ENCODE measurements around the gene PRDX1.
"Not testable (repeated sequence)": the region's sequence is repeated elsewhere in the genome, so short reads cannot be mapped to it uniquely, and the experiment has no call there.

PRDX1 gene

GRCh38 chr1:45477646-45478045 lies 44.0 kb downstream of the PRDX1 start:
- H3K36me3 ChIP-seq (ENCODE audit: control insufficient read depth in 4 of 4, insufficient read depth in 4 of 4, low read length in 3 of 4), result no peaks in the 10 kb centered on the region
- 100% methylated on average over 3 of the region's 3 CpGs for WGBS (ENCODE audit: insufficient coverage)
- H3K4me1 ChIP-seq (ENCODE audit: control extremely low read depth in 1 of 4, control insufficient read depth in 4 of 4, insufficient read depth in 4 of 4, low read length in 3 of 4), result peaks cover 0 to 2% (median under 1%) of the 10 kb centered on the region in 4 experiments
- CTCF ChIA-PET, result interaction anchor here (0.6 to 1.1 kb wide), 2 partner anchors 12 to 34 kb away, joined by 3 read pairs; no protein-coding TSS in a partner anchor
- no peak overlapping the region for H3K4me3 ChIP-seq (ENCODE audit: control insufficient read depth in 1 of 7, extremely low read depth in 1 of 7, insufficient read depth in 4 of 7, low read depth in 2 of 7, low read length in 6 of 7)
- H3K9me3 ChIP-seq (ENCODE audit: control extremely low read depth in 1 of 5, control insufficient read depth in 4 of 5, insufficient read depth in 2 of 5, low read depth in 1 of 5, low read length in 4 of 5), result no peaks in the 10 kb centered on the region
- no peak for DNase-seq
- no peak overlapping the region for H3K27ac ChIP-seq (ENCODE audit: insufficient read depth in 1 of 2, low read depth in 1 of 2, low read length in 2 of 2, poor library complexity in 1 of 2, severe bottlenecking in 2 of 2)
- POLR2A ChIA-PET, result no interaction called here
- H3K27me3 ChIP-seq (replicated peaks in 2 of 5; ENCODE audit: control insufficient read depth in 4 of 5, insufficient read depth in 5 of 5, low read length in 4 of 5), result no peaks in the 10 kb centered on the region

DNA sequence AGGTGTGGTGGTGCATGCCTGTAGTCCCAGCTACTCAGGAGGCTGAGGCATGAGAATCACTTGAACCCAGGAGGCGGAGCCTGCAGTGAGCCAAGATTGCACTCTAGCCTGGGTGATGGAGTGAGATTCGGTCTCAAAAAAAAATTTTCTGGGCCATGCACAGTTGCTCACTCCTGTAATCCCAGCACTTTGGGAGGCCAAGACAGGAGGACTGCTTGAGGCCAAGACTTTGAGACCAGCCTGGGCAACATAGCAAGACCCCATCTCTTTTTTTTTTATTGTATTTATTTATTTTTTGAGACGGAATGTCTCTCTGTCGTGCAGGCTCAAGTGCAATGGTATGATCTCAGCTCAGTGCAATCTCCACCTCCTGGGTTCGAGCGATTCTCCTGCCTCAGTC lies 47.5 kb downstream of the PRDX1 start:
- DNase-seq; CTCF ChIA-PET; POLR2A ChIA-PET; H3K9me3 ChIP-seq (ENCODE audit: control extremely low read depth in 1 of 5, control insufficient read depth in 4 of 5, insufficient read depth in 2 of 5, low read depth in 1 of 5, low read length in 4 of 5); H3K27me3 ChIP-seq (replicated peaks in 2 of 5; ENCODE audit: control insufficient read depth in 4 of 5, insufficient read depth in 5 of 5, low read length in 4 of 5); H3K36me3 ChIP-seq (ENCODE audit: control insufficient read depth in 4 of 4, insufficient read depth in 4 of 4, low read length in 3 of 4); H3K4me3 ChIP-seq (ENCODE audit: control insufficient read depth in 1 of 7, extremely low read depth in 1 of 7, insufficient read depth in 4 of 7, low read depth in 2 of 7, low read length in 6 of 7); H3K27ac ChIP-seq (ENCODE audit: insufficient read depth in 1 of 2, low read depth in 1 of 2, low read length in 2 of 2, poor library complexity in 1 of 2, severe bottlenecking in 2 of 2); H3K4me1 ChIP-seq (ENCODE audit: control extremely low read depth in 1 of 4, control insufficient read depth in 4 of 4, insufficient read depth in 4 of 4, low read length in 3 of 4): not testable (repeated sequence)
- 100% methylated on average over 5 of the region's 6 CpGs for WGBS (ENCODE audit: insufficient coverage)

GRCh38 chr1:45473302-45473701 lies 48.4 kb downstream of the PRDX1 start:
- Histone ChIP-seq H3K4me1 (ENCODE audit: control extremely low read depth in 1 of 4, control insufficient read depth in 4 of 4, insufficient read depth in 4 of 4, low read length in 3 of 4) (peaks cover 0 to 2% (median under 1%) of the 10 kb centered on the region in 4 experiments), H3K9me3 (ENCODE audit: control extremely low read depth in 1 of 5, control insufficient read depth in 4 of 5, insufficient read depth in 2 of 5, low read depth in 1 of 5, low read length in 4 of 5) (no peaks in the 10 kb centered on the region), H3K36me3 (ENCODE audit: control insufficient read depth in 4 of 4, insufficient read depth in 4 of 4, low read length in 3 of 4) (no peaks in the 10 kb centered on the region), H3K27ac (ENCODE audit: insufficient read depth in 1 of 2, low read depth in 1 of 2, low read length in 2 of 2, poor library complexity in 1 of 2, severe bottlenecking in 2 of 2) (no peak overlapping the region), H3K4me3 (ENCODE audit: control insufficient read depth in 1 of 7, extremely low read depth in 1 of 7, insufficient read depth in 4 of 7, low read depth in 2 of 7, low read length in 6 of 7) (no peak overlapping the region), H3K27me3 (replicated peaks in 2 of 5; ENCODE audit: control insufficient read depth in 4 of 5, insufficient read depth in 5 of 5, low read length in 4 of 5) (no peaks in the 10 kb centered on the region)
- no peak for DNase-seq
- CTCF ChIA-PET, result interaction anchor here (1.5 kb wide), 1 partner anchor 113 kb away, joined by 4 read pairs; no protein-coding TSS in a partner anchor
- POLR2A ChIA-PET, result interaction anchor here (0.6 kb wide), 1 partner anchor 27 kb away, joined by 4 read pairs; the partner anchor contains the start of gene MMACHC
- no CpG with 5 or more reads among the region's 2 CpGs for WGBS (ENCODE audit: insufficient coverage)

- CTCF ChIA-PET, result no interaction called here
- Histone ChIP-seq H3K27ac (ENCODE audit: insufficient read depth in 1 of 2, low read depth in 1 of 2, low read length in 2 of 2, poor library complexity in 1 of 2, severe bottlenecking in 2 of 2) (no peak overlapping the region), H3K4me3 (ENCODE audit: control insufficient read depth in 1 of 7, extremely low read depth in 1 of 7, insufficient read depth in 4 of 7, low read depth in 2 of 7, low read length in 6 of 7) (no peak overlapping the region), H3K36me3 (ENCODE audit: control insufficient read depth in 4 of 4, insufficient read depth in 4 of 4, low read length in 3 of 4) (no peaks in the 10 kb centered on the region), H3K4me1 (ENCODE audit: control extremely low read depth in 1 of 4, control insufficient read depth in 4 of 4, insufficient read depth in 4 of 4, low read length in 3 of 4) (peaks cover 0 to 2% (median under 1%) of the 10 kb centered on the region in 4 experiments), H3K9me3 (ENCODE audit: control extremely low read depth in 1 of 5, control insufficient read depth in 4 of 5, insufficient read depth in 2 of 5, low read depth in 1 of 5, low read length in 4 of 5) (no peaks in the 10 kb centered on the region), H3K27me3 (replicated peaks in 2 of 5; ENCODE audit: control insufficient read depth in 4 of 5, insufficient read depth in 5 of 5, low read length in 4 of 5) (no peaks in the 10 kb centered on the region)
- POLR2A ChIA-PET, result no interaction called here
- no CpG with 5 or more reads among the region's 2 CpGs for WGBS (ENCODE audit: insufficient coverage)
- DNase-seq, result no peak
Observed at GRCh38 chr1:45470306-45470798, 51.3 kb downstream of the PRDX1 start.

DNA sequence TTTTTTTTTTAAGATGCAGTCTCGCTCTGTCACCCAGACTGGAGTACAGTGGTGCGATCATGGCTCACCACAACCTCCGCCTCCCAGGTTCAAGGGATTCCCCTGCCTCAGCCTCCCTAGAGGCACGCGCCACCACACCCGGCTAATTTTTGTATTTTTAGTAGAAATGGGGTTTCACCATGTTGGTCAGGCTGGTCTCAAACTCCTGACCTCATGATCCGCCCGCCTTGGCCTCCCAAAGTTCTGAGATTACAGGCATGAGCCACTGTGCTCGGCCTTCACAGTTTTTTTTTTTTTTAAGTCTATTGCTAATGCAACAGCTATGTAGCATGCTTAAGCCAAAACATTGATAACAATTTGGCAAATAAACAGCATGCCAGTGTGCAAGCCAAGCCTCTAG lies 54.3 kb downstream of the PRDX1 start:
- H3K36me3 ChIP-seq (ENCODE audit: control insufficient read depth in 4 of 4, insufficient read depth in 4 of 4, low read length in 3 of 4); H3K4me3 ChIP-seq (ENCODE audit: control insufficient read depth in 1 of 7, extremely low read depth in 1 of 7, insufficient read depth in 4 of 7, low read depth in 2 of 7, low read length in 6 of 7); H3K27me3 ChIP-seq (replicated peaks in 2 of 5; ENCODE audit: control insufficient read depth in 4 of 5, insufficient read depth in 5 of 5, low read length in 4 of 5); DNase-seq; H3K9me3 ChIP-seq (ENCODE audit: control extremely low read depth in 1 of 5, control insufficient read depth in 4 of 5, insufficient read depth in 2 of 5, low read depth in 1 of 5, low read length in 4 of 5); H3K4me1 ChIP-seq (ENCODE audit: control extremely low read depth in 1 of 4, control insufficient read depth in 4 of 4, insufficient read depth in 4 of 4, low read length in 3 of 4); POLR2A ChIA-PET; H3K27ac ChIP-seq (ENCODE audit: insufficient read depth in 1 of 2, low read depth in 1 of 2, low read length in 2 of 2, poor library complexity in 1 of 2, severe bottlenecking in 2 of 2): not testable (repeated sequence)
- 94% methylated on average over 8 of the region's 9 CpGs for WGBS (ENCODE audit: insufficient coverage)
- CTCF ChIA-PET, result interaction anchor here (1.1 kb wide), 1 partner anchor 107 kb away, joined by 3 read pairs; no protein-coding TSS in a partner anchor

DNA sequence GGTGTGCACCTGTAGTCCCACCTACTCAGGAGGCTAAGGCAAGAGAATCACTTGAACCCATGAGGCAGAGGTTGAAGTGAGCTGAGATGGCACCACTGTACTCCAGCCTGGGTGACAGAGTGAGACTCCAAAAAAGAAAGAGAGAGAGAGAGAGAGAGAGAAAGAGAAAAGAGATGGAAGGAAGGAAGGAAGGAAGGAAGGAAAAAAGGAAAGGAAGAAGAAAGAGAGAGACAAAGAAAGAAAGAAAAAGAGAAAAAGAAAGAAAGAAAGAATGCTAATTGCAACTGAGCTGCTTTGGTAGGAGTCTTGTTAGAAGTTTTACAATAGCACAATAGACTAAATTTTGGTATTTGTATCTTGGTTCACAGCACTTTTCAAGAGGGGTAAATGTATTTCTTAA lies 56.4 kb downstream of the PRDX1 start:
- Histone ChIP-seq H3K9me3 (ENCODE audit: control extremely low read depth in 1 of 5, control insufficient read depth in 4 of 5, insufficient read depth in 2 of 5, low read depth in 1 of 5, low read length in 4 of 5) (no peaks in the 10 kb centered on the region), H3K27ac (ENCODE audit: insufficient read depth in 1 of 2, low read depth in 1 of 2, low read length in 2 of 2, poor library complexity in 1 of 2, severe bottlenecking in 2 of 2) (no peak overlapping the region), H3K4me1 (ENCODE audit: control extremely low read depth in 1 of 4, control insufficient read depth in 4 of 4, insufficient read depth in 4 of 4, low read length in 3 of 4) (no peaks in the 10 kb centered on the region), H3K36me3 (ENCODE audit: control insufficient read depth in 4 of 4, insufficient read depth in 4 of 4, low read length in 3 of 4) (peaks cover 0 to 3% (median 0%) of the 10 kb centered on the region in 4 experiments), H3K27me3 (replicated peaks in 2 of 5; ENCODE audit: control insufficient read depth in 4 of 5, insufficient read depth in 5 of 5, low read length in 4 of 5) (no peaks in the 10 kb centered on the region), H3K4me3 (ENCODE audit: control insufficient read depth in 1 of 7, extremely low read depth in 1 of 7, insufficient read depth in 4 of 7, low read depth in 2 of 7, low read length in 6 of 7) (no peak overlapping the region)
- POLR2A ChIA-PET, result no interaction called here
- CTCF ChIA-PET, result interaction anchor here (0.8 kb wide), 1 partner anchor 28 kb away, joined by 3 read pairs; no protein-coding TSS in a partner anchor
- DNase-seq, result no peak

Data from common myeloid progenitor, CD34-positive (primary cell).